GM18519 (cell line): ENCODE measurements around the gene RGS11.

Experiments
- ATAC-seq: cut with Tn5 transposase; IDR thresholded peaks from one replicate; pipeline ENCODE4 v1.9.1; 2021; ENCODE audit warnings: mild to moderate bottlenecking, moderate library complexity; ENCODE audit not compliant: unreplicated experiment, low FRiP score

The RGS11 gene

DNA sequence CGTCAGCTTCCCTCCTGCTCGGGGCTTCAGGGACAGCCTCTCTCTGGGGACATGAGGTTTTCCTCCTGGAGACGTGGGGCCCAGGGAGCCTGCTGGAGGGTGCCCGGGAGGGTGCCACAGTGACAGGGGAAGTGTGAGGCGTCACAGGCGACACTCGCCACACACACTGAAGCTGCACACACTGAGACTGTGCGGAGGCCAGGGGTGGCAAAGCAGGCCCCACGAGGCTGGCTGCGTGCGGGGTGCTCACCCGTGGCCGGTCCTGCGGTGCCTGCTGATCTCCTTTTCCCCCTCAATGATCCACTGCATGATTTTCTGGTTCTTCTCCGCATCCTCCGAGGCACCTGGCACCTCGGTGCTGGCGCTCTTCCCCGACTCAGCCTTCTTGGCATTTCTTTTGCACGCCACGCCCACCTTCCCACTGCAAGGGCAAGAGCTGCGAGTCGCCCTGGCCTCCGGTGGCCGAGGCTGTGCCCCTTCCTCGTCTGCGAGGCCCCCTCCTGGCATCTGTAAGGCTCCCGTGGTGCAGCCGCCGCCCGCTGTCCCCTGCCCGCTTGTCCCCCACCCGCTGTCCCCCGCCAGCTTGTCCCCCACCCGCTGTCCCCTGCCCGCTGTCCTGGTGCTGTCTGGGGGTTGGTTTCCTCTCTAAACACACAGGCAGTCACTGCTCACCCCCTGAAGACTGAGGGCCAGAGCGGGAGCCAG is 21.2 kb upstream of the RGS11 start:
- ATAC-seq: no peak

DNA sequence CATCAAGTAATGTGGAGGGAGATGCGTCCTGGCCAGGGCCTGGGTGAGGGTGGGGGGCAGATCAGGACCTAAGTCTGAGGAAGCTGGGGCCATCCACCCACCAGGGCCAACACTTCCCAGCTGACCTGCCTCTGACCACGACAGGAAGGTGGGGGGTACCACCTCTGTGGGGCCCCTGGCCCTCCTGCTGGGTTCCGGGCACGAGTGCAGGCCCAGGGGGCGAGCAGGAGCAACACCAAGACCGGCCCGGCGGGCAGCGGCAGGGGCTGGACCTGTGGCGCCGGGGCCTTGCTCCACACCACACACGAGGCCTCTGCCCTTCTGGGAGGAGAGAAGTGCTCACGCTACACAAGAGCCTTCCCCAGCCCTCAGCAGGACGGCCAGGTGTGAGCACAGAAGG is 20.5 kb upstream of the RGS11 start:
- ATAC-seq: no peak

GRCh38 chr16:293043-293775 is 17.5 kb upstream of the RGS11 start:
- ATAC-seq: no peak

GRCh38 chr16:291539-291938 is 15.8 kb upstream of the RGS11 start:
- no peak for ATAC-seq

- no peak for ATAC-seq
These were observed 15.1 kb upstream of the RGS11 start for GRCh38 chr16:290681-291405.

- no peak for ATAC-seq
These were observed 14.4 kb upstream of the RGS11 start for GRCh38 chr16:290015-290680.

- no peak for ATAC-seq
These were observed 13.8 kb upstream of the RGS11 start for GRCh38 chr16:289395-289997.

- no peak for ATAC-seq
These were observed 12.5 kb upstream of the RGS11 start for GRCh38 chr16:287981-288920.

- ATAC-seq: no peak
These were observed 11.6 kb upstream of the RGS11 start for GRCh38 chr16:287298-287811.

- ATAC-seq: no peak
These were observed 10.9 kb upstream of the RGS11 start for GRCh38 chr16:286491-287297.

GRCh38 chr16:285146-286055 is 9.7 kb upstream of the RGS11 start:
- no peak for ATAC-seq

DNA sequence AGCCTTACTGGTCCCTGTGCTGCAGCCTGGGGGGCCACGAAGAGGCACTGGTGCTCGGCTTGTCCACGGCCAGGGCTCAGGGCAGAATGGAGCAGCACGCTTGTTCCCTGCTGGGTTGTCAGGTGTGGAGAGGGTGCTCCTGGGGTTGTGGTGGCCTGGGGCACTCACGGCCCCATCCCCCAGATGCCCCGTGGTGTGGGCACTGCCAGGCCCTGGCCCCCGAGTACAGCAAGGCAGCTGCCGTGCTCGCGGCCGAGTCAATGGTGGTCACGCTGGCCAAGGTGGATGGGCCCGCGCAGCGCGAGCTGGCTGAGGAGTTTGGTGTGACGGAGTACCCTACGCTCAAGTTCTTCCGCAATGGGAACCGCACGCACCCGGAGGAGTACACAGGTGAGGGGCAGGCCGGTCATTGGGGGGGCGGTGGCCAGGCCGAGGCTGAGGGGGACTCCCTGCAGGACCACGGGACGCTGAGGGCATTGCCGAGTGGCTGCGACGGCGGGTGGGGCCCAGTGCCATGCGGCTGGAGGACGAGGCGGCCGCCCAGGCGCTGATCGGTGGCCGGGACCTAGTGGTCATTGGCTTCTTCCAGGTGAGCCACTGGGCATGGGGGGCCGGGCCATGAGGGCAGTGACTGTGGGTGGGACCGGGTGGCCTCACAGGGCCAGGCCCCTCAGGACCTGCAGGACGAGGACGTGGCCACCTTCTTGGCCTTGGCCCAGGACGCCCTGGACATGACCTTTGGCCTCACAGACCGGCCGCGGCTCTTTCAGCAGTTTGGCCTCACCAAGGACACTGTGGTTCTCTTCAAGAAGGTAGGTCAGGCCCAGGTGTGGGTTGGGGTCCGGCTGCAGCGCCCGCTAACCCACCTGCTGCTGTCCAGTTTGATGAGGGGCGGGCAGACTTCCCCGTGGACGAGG is 8.7 kb upstream of the RGS11 start:
- no peak for ATAC-seq

DNA sequence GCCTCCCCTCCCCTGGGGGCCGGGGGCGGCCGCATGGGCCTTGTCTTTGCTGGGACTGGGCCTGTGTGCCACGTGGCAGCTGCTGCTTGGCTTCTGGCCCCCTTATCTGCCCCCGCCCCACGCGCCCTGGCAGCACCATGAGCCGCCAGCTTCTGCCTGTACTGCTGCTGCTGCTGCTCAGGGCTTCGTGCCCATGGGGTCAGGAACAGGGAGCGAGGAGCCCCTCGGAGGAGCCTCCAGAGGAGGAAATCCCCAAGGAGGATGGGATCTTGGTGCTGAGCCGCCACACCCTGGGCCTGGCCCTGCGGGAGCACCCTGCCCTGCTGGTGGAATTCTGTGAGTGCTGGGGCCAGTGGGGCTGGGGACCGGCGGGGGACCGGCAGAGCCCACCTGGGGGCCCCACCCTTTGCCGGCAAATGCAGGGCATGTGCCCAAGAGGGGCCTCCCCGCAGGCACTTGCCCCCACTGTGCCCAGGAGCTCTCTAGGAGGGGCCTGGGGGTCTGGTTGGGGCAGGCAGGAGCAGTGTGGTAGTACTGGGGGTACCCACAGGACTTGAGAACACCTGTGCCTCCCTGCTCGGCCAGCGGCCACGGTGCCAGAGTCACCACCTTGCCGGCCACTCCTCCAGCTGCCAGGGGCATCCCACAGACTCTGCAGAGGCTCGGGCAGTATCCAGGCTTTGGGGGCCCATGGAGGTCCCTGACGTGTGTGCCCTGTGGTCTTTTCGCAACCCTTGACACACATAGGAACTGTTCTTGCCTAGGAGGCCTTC is 7.5 kb upstream of the RGS11 start, which contains the start of gene PDIA2:
Gene PDIA2, plus strand, starts transcription at position 132 of the 773 bp plus-strand sequence. Its CDS starts 6 bp downstream, at position 138.
- no peak for ATAC-seq

- no peak for ATAC-seq
These were observed 6.7 kb upstream of the RGS11 start for GRCh38 chr16:282491-282890.

DNA sequence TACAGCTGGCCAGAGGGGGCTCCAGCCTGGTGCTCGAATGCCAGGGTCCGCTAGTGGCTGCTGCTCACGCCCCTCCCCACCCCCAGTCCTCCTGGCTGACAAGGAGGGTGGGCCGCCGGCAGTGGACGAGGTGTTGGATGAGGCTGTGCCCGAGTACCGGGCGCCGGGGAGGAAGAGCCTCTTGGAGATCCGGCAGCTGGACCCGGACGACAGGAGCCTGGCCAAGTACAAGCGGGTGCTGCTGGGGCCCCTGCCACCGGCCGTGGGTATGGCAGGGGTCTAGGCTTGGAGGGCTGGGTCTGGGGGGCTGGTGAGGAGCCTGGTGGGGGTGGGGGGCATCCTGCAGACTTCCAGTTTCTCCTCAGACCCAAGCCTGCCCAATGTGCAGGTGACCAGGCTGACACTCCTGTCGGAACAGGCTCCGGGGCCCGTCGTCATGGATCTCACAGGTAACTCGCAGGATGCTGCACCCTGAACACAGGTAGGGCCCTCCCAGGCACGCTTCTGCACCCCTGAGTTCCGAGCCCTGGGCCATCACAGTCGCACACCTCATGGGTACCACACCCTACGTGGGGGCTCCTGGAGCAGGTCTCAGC is 6.0 kb upstream of the RGS11 start:
- ATAC-seq: no peak
